ENCODE results near the gene BMP10. TPM values are rescaled to one million over a fixed set of nuclear protein-coding genes. Genes with fewer than 3 reads are reported as not detected.
A peak's percentile ranks its signal among the peaks of the same experiment; 100 is the strongest.

Gene BMP10
- polyA plus RNA-seq, 3 donors: not detected

DNA sequence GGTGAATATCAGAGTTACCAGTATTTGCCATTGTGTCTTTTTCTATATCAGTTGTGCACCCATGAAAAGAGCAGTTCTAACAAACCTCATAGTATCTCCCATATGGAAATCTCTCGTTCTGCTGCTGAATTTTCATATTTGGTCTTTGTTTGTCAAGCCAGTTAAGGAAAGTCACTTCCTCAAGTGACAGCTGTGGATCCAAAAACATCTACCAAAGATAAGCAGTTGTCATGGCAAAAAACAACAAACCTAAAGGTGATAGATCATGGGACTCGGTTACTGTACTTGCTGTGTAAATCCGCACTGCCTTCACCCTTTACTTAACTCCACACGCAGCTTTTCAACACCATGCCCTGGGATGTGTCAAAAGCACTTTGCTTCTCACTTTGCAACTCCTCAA, 17.3 kb downstream of the BMP10 start:
- no peak for DNase-seq (ENCODE audit: low read depth in 3 of 3, low spot score in 2 of 3)

- no peak for DNase-seq (ENCODE audit: low read depth in 3 of 3, low spot score in 2 of 3)
These were observed 18.2 kb downstream of the BMP10 start for GRCh38 chr2:68853035-68853434.

DNA sequence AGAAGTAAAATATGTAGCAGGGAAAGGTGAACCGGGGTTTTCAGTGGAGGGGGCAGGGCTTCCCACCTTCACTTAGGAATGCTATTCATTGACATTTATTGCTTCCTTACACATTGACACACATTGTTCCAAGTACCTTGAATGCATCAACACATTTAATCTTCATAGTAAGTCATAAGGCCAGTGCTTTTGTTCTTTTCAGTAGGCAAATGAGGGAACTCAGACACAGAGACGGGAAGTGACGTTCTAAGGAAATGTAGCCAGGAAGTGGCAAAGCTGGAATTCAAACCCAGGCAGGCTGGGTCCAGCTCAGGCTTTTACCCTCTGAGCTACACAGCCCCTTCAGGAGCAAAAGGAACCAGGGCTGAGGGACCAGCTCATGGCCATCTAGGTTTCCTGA, 20.7 kb downstream of the BMP10 start:
- DNase-seq (ENCODE audit: low read depth in 3 of 3, low spot score in 2 of 3): no peak

GRCh38 chr2:68849579-68850030, 21.6 kb downstream of the BMP10 start:
- DNase-seq (ENCODE audit: low read depth in 3 of 3, low spot score in 2 of 3): no peak

DNA sequence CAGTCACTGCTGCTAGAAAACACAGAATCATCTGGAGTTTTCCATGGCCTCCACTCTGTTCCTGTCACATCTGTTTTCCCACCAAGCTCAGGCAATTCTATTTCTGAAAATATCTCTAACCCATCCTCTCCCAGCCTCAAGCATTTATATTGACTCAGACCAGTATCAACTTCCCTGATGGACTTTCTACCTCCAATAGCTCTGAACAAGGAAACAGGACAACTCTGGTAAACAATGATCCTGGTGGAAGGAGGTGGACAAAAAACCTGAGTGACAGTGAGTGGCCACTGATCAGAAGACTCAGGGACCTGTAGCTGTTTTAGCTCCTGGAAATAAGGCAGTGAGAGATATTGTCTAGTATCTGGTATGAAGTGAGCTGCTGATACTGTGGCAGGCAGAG, 23.4 kb downstream of the BMP10 start:
- DNase-seq (ENCODE audit: low read depth in 3 of 3, low spot score in 2 of 3): no peak

- no peak for DNase-seq (ENCODE audit: low read depth in 3 of 3, low spot score in 2 of 3)
These were observed 25.1 kb downstream of the BMP10 start for GRCh38 chr2:68846091-68846490.

- no peak for DNase-seq (ENCODE audit: low read depth in 3 of 3, low spot score in 2 of 3)
These were observed 26.2 kb downstream of the BMP10 start for GRCh38 chr2:68845043-68845442.

GRCh38 chr2:68839260-68839833, 31.9 kb downstream of the BMP10 start:
- no peak for DNase-seq (ENCODE audit: low read depth in 3 of 3, low spot score in 2 of 3)

- DNase-seq (ENCODE audit: low read depth in 3 of 3, low spot score in 2 of 3): no peak
These were observed 32.6 kb downstream of the BMP10 start for GRCh38 chr2:68838641-68839040.

GRCh38 chr2:68837861-68838341, 33.3 kb downstream of the BMP10 start:
- no peak for DNase-seq (ENCODE audit: low read depth in 3 of 3, low spot score in 2 of 3)

GRCh38 chr2:68837164-68837860, 33.9 kb downstream of the BMP10 start:
- DNase-seq (ENCODE audit: low read depth in 3 of 3, low spot score in 2 of 3): peak in 1 of 3 donors; percentile 19

DNA sequence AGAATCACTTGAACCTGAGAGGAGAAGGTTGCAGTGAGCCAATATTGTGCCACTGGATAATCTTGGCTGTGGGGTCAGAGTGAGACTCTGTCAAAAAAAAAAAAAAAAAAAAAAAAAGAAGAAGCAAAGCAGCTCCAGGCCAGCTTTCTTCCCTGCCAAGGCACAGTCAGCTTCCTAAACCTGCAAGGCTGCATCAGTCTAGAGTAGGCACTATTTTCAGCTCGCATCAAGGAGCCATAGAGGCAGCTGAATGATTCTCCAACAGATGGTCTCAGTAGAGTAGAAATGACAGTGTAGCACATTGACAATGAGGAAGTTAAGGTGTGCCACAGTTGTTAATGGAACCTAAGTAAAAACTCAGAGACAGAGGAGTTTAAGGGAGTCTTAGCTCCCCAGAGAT, 35.6 kb downstream of the BMP10 start:
- DNase-seq (ENCODE audit: low read depth in 3 of 3, low spot score in 2 of 3): no peak

DNA sequence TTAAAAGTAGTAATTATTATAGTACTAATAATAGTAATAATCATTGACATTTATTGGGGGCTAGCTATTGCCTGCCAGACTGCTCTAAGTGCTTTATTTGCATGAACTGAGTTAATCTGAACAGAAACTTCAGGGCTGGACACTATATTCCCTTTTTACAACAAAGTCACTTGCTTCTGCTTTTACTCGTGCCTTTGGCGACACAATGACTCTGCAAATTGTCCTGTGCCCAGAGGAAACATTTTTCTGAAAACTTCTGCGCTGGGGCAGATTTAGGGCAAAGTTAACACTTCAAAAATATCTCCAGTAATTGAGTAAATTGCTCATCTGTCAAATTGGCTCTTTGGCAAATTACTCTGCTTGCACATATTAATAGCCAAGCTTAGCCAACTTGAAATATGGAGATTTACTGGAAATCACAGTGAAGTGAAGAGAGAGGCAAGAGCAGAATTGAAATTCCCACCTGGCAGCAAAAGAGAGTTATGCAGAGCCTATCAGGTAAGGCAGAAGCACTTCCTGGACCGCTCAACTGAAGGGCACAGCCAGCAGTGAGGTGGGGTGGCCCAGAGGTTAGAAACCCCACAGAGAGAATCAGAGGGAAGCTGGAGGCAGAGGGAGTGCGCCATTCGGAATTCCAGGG, 36.3 kb downstream of the BMP10 start:
- DNase-seq (ENCODE audit: low read depth in 3 of 3, low spot score in 2 of 3): no peak

DNA sequence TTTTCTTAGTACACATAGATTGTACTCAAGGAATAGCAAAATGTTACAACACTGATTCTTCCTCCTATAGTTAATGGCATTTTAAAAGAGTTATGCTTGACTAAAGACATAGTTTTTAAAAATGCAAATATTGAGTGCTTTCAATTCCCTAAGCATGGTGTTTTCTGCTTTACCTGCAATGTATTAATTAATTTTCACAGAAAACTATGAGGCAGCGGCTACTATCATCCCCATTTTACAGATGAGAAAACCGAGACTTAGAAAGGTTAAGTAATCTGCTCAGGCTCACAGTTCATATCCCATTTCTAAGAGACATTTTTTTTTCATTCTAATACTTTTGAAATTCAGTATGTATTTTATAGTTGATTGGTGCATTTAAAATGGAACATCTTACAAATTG, 38.0 kb downstream of the BMP10 start:
- no peak for DNase-seq (ENCODE audit: low read depth in 3 of 3, low spot score in 2 of 3)

- DNase-seq (ENCODE audit: low read depth in 3 of 3, low spot score in 2 of 3): no peak
These were observed 38.8 kb downstream of the BMP10 start for GRCh38 chr2:68832233-68832869.

GRCh38 chr2:68831686-68832232, 39.4 kb downstream of the BMP10 start:
- no peak for DNase-seq (ENCODE audit: low read depth in 3 of 3, low spot score in 2 of 3)

DNA sequence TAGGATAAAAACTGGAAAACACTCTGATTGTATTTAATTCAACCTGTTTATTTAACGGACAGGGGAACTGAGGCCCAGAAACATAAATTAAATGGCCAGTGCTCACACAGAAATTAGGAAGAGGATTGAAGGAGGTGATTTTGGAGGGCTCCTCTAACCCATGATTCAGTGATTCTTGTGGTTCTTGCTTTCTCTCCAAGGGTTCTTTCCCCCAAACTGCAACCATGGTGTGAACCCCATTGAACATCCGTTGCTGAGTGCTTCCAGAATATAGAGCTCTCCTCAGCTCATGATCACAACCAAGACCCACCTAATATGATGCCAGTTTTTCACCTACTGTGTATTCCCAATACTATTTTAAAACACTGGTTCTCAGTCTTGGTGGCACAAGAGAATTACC, 41.4 kb downstream of the BMP10 start:
- no peak for DNase-seq (ENCODE audit: low read depth in 3 of 3, low spot score in 2 of 3)

DNA sequence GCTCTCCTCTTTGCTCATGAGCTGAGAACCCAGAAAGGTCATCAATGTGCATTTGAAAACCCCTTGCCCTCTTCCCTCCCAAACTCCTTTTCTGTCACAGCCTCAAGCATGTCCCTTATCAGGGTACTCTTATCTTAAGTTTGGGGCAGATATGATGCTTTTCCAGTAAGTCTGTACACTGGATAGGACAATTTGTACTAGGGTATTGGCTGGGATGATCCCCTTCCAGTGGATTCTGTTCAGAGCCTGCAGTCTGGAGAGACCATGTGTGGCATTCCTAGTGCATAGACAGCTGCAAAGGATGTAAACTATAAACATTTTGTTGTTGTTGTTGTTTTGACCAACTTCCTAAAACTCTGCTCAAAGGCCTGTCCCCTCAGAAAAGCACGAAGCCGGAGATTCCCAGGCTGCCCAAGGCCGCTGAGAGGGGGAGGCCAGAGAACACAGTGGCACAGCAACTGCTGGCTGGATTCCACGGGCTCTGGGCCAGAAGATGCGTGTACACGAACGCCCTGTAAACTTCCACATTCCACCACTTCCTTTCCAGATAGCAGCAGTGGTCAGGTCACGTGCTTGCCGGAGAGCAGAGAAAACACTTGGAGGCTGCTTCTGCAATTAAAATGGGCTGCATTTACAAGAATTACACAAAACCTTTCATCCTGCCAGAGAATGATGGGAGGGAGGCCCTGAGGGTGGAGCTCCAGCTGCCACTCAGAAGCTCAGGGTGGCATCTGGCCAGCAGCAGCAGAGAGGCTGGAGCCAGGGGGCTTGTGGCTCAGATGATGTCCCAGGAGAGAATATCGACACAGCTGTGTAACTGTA, 42.1 kb downstream of the BMP10 start:
- DNase-seq (ENCODE audit: low read depth in 3 of 3, low spot score in 2 of 3): peak; percentile 63 to 68 (median 67)

DNA sequence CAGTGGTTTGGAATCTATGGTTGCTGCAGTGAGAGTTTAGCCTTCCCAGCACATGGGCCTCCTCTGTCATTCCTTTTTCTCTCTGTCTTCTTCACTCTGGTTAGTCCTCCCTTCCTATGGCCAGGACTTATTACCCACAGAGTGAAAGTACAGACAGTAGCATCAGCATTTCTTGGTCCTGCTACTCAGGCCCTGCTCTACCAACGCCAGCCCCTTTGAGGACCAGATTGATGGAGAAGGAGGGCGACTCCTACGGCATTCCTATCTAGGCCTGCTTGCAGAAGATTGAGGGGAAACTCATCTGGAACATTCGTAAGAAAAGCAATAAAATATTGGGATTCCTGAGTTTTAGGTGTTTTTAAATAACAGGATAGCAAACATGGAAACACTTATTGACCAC, 43.5 kb downstream of the BMP10 start:
- DNase-seq (ENCODE audit: low read depth in 3 of 3, low spot score in 2 of 3): no peak

GRCh38 chr2:68825866-68826265, 45.3 kb downstream of the BMP10 start:
- no peak for DNase-seq (ENCODE audit: low read depth in 3 of 3, low spot score in 2 of 3)
